GM06990 (cell line): ENCODE measurements around the gene RHOD.

Experiments
- DNase-seq: peaks from one replicate; pipeline ENCODE4 v3.0.0-alpha.2; 2011; ENCODE audit not compliant: insufficient read length; ENCODE audit errors: extremely low read depth
- H3K27me3 ChIP-seq: replicated peaks from 2 replicates; pipeline ENCODE4 v1.6.0; 2011; ENCODE audit warnings: low read length; ENCODE audit not compliant: control insufficient read depth, insufficient read depth
- H3K36me3 ChIP-seq: 2 replicates; pipeline ENCODE4 v1.5.1; 2011; ENCODE audit warnings: low read length; ENCODE audit not compliant: control insufficient read depth, insufficient read depth
- H3K4me3 ChIP-seq: replicated peaks from 2 replicates; pipeline ENCODE4 v1.5.1; 2011; ENCODE audit warnings: low read depth, mild to moderate bottlenecking, control low read depth, low read length
- TF ChIP-seq, protein P1 (sequence below): IDR thresholded peaks from 2 replicates; pipeline ENCODE4 v1.5.1; 2011; ENCODE audit warnings: low read length, control low read depth, mild to moderate bottlenecking, inconsistent platforms; ENCODE audit not compliant: insufficient read depth, poor library complexity, severe bottlenecking

RHOD gene

GRCh38 chr11:67027943-67028542, 28.6 kb upstream of the RHOD start:
- TF ChIP-seq, protein P1, sequence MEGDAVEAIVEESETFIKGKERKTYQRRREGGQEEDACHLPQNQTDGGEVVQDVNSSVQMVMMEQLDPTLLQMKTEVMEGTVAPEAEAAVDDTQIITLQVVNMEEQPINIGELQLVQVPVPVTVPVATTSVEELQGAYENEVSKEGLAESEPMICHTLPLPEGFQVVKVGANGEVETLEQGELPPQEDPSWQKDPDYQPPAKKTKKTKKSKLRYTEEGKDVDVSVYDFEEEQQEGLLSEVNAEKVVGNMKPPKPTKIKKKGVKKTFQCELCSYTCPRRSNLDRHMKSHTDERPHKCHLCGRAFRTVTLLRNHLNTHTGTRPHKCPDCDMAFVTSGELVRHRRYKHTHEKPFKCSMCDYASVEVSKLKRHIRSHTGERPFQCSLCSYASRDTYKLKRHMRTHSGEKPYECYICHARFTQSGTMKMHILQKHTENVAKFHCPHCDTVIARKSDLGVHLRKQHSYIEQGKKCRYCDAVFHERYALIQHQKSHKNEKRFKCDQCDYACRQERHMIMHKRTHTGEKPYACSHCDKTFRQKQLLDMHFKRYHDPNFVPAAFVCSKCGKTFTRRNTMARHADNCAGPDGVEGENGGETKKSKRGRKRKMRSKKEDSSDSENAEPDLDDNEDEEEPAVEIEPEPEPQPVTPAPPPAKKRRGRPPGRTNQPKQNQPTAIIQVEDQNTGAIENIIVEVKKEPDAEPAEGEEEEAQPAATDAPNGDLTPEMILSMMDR = no peak
- Histone ChIP-seq H3K27me3 (no peaks in the 10 kb centered on the region), H3K36me3 (no peaks in the 10 kb centered on the region), H3K4me3 (no peak overlapping the region; the same call in 1 of the 2 replicates)
- peak; percentile 49 for DNase-seq

DNA sequence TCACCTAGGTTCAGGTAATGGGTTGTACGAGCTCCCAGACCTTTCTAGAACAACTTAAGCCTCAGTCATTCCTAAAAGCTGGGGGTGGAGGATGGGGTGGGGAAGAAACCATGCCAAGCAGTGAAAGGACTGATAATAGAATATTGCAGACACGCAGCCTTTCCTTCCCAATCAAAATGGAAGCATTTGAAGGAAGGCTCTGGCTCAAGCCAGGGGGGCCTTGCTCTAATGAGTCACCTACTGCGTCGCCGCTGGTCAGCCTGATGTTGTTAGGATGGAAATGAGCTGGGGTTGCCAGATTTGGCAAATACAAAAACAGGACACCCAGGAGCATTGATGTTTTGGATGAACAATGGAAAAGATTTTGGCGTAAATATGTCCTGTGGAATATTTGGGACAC, 27.5 kb upstream of the RHOD start:
- H3K4me3 ChIP-seq = no peak overlapping the region
- TF ChIP-seq, protein P1 = no peak
- DNase-seq = no peak
- no peaks in the 10 kb centered on the region; the same call in 1 of the 2 replicates for H3K27me3 ChIP-seq
- no peaks in the 10 kb centered on the region for H3K36me3 ChIP-seq

DNA sequence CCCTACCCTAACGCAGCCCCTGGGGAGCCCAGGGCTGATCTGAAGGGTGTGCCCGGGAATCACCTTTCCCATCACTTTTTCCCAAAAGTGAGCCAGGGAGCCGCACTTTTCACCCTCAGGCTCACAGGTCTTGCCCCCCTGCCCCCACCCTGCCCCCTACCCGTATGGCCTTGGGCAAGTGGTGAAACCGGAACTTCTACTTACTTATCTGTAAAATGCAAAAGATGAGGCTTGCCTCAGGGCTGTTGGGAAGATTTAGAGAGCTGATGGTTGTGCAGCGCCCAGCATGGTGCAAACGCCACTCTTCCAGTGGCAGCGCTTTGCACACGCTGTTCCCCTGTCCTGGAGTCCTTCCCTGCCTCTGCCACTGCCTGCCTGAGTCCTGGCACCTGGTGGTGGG, 25.7 kb upstream of the RHOD start:
- H3K36me3 ChIP-seq = no peaks in the 10 kb centered on the region
- no peak for DNase-seq
- H3K4me3 ChIP-seq = no peak overlapping the region
- TF ChIP-seq, protein P1 = no peak
- H3K27me3 ChIP-seq = no peaks in the 10 kb centered on the region; the same call in 1 of the 2 replicates

DNA sequence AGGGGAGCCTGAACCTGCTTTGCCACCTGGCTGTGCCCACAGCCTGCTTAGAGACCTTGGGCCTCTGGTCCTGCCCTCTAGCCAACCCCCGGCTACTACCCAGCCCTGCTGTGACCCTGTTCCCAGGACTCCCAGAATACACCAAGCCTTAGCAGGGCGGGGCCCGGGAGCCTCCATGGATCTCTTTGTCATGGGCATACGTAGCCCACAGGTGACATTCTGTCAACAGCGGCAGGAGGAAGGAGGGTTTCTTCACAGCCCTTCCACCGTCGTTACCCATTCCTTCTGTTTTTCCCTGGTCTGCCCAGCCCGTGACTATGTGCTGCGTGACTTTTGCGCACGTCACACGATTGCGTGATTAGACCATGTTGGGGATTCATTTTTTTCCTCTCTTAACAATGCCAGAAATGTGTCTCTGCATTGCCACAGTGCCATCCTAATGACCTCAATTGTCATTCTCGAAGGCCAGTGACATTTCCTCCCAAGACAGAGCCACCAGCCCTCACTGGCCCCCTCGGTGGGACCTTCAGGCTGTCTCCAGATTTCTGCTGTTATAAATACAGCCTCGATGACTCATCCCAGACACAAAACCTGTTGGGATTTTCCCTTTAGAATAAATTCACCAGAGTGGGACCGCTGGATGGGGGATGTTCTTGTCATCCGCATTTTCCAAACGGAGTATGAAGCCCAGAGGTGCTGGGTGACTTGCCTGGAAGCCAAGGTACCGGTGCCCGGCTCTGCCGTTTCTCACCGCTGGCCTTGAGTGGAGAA, 24.7 kb upstream of the RHOD start:
- no peaks in the 10 kb centered on the region for H3K36me3 ChIP-seq
- no peak overlapping the region for H3K4me3 ChIP-seq
- no peak for DNase-seq
- H3K27me3 ChIP-seq = no peaks in the 10 kb centered on the region; the same call in 1 of the 2 replicates
- TF ChIP-seq, protein P1 = no peak

GRCh38 chr11:67032830-67033551, 23.7 kb upstream of the RHOD start:
- no peak overlapping the region for H3K4me3 ChIP-seq
- H3K36me3 ChIP-seq = no peaks in the 10 kb centered on the region
- H3K27me3 ChIP-seq = no peaks in the 10 kb centered on the region; the same call in 1 of the 2 replicates
- TF ChIP-seq, protein P1 = no peak
- DNase-seq = no peak
